Activated CD4-positive, alpha-beta memory T cell treated with anti-CD3 and anti-CD28 coated beads, Interleukin-2, amount 10 ng/mL, durations not matched to agents 7 days and 5 days (primary cell): ENCODE measurements around the gene ARID3B. TPM values are rescaled to one million over a fixed set of nuclear protein-coding genes. Genes with fewer than 3 reads are reported as not detected.

Source experiments
- CTCF ChIA-PET: fragments of 350-600 bp; sonication (Branson Sonifier 250); formaldehyde crosslinking; loops from one replicate; lab custom pipeline; 2021; ENCODE audit warnings: antibody characterized with exemption, inconsistent platforms; lab: Charles Lee
- POLR2A ChIA-PET: fragments of 350-600 bp; sonication (Branson Sonifier 250); formaldehyde crosslinking; loops from one replicate; lab custom pipeline; 2021; ENCODE audit warnings: antibody characterized with exemption; lab: Charles Lee
- DNase-seq: peaks from one replicate; pipeline ENCODE4 v3.0.0-alpha.2; 2020
- H3K27ac Mint-ChIP-seq: one replicate; pipeline ENCODE4 v1.8.0; 2021; ENCODE audit warnings: mild to moderate bottlenecking, mixed read lengths
- H3K27me3 Mint-ChIP-seq: one replicate; pipeline ENCODE4 v1.8.0; 2021; ENCODE audit warnings: mixed read lengths
- H3K36me3 Mint-ChIP-seq: one replicate; pipeline ENCODE4 v1.8.0; 2021; ENCODE audit warnings: low read depth, mixed read lengths
- H3K4me1 Mint-ChIP-seq: one replicate; pipeline ENCODE4 v1.8.0; 2021; ENCODE audit warnings: mixed read lengths
- H3K4me3 Mint-ChIP-seq: one replicate; pipeline ENCODE4 v1.8.0; 2021; ENCODE audit warnings: mild to moderate bottlenecking, mixed read lengths
- H3K9me3 Mint-ChIP-seq: one replicate; pipeline ENCODE4 v1.8.0; 2021; ENCODE audit warnings: mixed read lengths
- total RNA-seq, 2 experiments: library from RNA; stranded (reverse); gene quantifications; one replicate each; pipeline ENCODE4 v1.2.3, GENCODE V29; 2021

The ARID3B gene
- total RNA-seq, 2 experiments from 2014 or later = 49.2 to 52.1 TPM

GRCh38 chr15:74620636-74621545 lies 79.9 kb downstream of the ARID3B start:
- Mint-ChIP-seq H3K27me3 (no peaks in the 10 kb centered on the region), H3K36me3 (peaks cover 95% of the 10 kb centered on the region), H3K4me3 (no peak overlapping the region), H3K9me3 (no peaks in the 10 kb centered on the region), H3K4me1 (peaks cover 61% of the 10 kb centered on the region), H3K27ac (peak overlapping the region; percentile 26)
- CTCF ChIA-PET = interaction anchor here (0.5 to 8.3 kb wide), 18 partner anchors 8 to 326 kb away, joined by 3 to 89 read pairs (median 4); no protein-coding TSS in a partner anchor
- DNase-seq = peak; percentile 82
- POLR2A ChIA-PET = interaction anchor here (0.7 to 1.1 kb wide), 3 partner anchors 9 to 14 kb away, joined by 3 to 4 read pairs (median 3); no protein-coding TSS in a partner anchor

GRCh38 chr15:74621546-74621920 lies 80.5 kb downstream of the ARID3B start:
- POLR2A ChIA-PET = interaction anchor here (0.7 to 1.1 kb wide), 3 partner anchors 9 to 14 kb away, joined by 3 to 4 read pairs (median 3); no protein-coding TSS in a partner anchor
- Mint-ChIP-seq H3K9me3 (no peaks in the 10 kb centered on the region), H3K27ac (no peak overlapping the region), H3K36me3 (peaks cover 98% of the 10 kb centered on the region), H3K4me3 (no peak overlapping the region), H3K4me1 (peaks cover 65% of the 10 kb centered on the region), H3K27me3 (no peaks in the 10 kb centered on the region)
- no peak for DNase-seq
- CTCF ChIA-PET = interaction anchor here (0.5 to 8.3 kb wide), 18 partner anchors 9 to 326 kb away, joined by 3 to 89 read pairs (median 4); no protein-coding TSS in a partner anchor

GRCh38 chr15:74621936-74622335 lies 80.9 kb downstream of the ARID3B start:
- ChIA-PET CTCF (interaction anchor here (0.7 to 8.3 kb wide), 11 partner anchors 9 to 248 kb away, joined by 3 to 89 read pairs (median 4); no protein-coding TSS in a partner anchor), POLR2A (interaction anchor here (1.0 kb wide), 1 partner anchor 35 kb away, joined by 3 read pairs; no protein-coding TSS in a partner anchor)
- DNase-seq = no peak
- Mint-ChIP-seq H3K27ac (no peak overlapping the region), H3K4me3 (no peak overlapping the region), H3K4me1 (peaks cover 65% of the 10 kb centered on the region), H3K27me3 (no peaks in the 10 kb centered on the region), H3K9me3 (no peaks in the 10 kb centered on the region), H3K36me3 (peaks cover 96% of the 10 kb centered on the region)

GRCh38 chr15:74622758-74623157 lies 81.7 kb downstream of the ARID3B start:
- no peak overlapping the region for H3K27ac Mint-ChIP-seq
- POLR2A ChIA-PET = interaction anchor here (1.0 kb wide), 1 partner anchor 34 kb away, joined by 3 read pairs; no protein-coding TSS in a partner anchor
- H3K4me1 Mint-ChIP-seq = peaks cover 65% of the 10 kb centered on the region
- CTCF ChIA-PET = interaction anchor here (1.9 to 8.3 kb wide), 4 partner anchors 10 to 248 kb away, joined by 8 to 89 read pairs (median 9); no protein-coding TSS in a partner anchor
- H3K9me3 Mint-ChIP-seq = no peaks in the 10 kb centered on the region
- peaks cover 96% of the 10 kb centered on the region for H3K36me3 Mint-ChIP-seq
- no peaks in the 10 kb centered on the region for H3K27me3 Mint-ChIP-seq
- H3K4me3 Mint-ChIP-seq = no peak overlapping the region
- no peak for DNase-seq

- Mint-ChIP-seq H3K4me1 (peaks cover 57% of the 10 kb centered on the region), H3K9me3 (no peaks in the 10 kb centered on the region), H3K27ac (no peak overlapping the region), H3K27me3 (no peaks in the 10 kb centered on the region), H3K36me3 (peaks cover 98% of the 10 kb centered on the region), H3K4me3 (no peak overlapping the region)
- ChIA-PET CTCF (interaction anchor here (1.4 to 8.3 kb wide), 3 partner anchors 10 to 249 kb away, joined by 3 to 89 read pairs (median 4); no protein-coding TSS in a partner anchor), POLR2A (interaction anchor here (4.1 kb wide), 1 partner anchor 8 kb away, joined by 31 read pairs; the partner anchor contains the start of gene CLK3)
- DNase-seq = no peak
These were observed 83.1 kb downstream of the ARID3B start for GRCh38 chr15:74624020-74624602.

- peaks cover 87% of the 10 kb centered on the region for H3K36me3 Mint-ChIP-seq
- no peak overlapping the region for H3K4me3 Mint-ChIP-seq
- H3K4me1 Mint-ChIP-seq = peaks cover 45% of the 10 kb centered on the region
- ChIA-PET POLR2A (interaction anchor here (1.2 to 4.1 kb wide), 2 partner anchors 9 to 152 kb away, joined by 3 to 31 read pairs; partner anchors contain the start of gene CLK3), CTCF (interaction anchor here (0.9 to 8.3 kb wide), 5 partner anchors 9 to 325 kb away, joined by 3 to 89 read pairs (median 4); partner anchors contain the start of gene CLK3)
- peak overlapping the region; percentile 21 for H3K27ac Mint-ChIP-seq
- no peaks in the 10 kb centered on the region for H3K9me3 Mint-ChIP-seq
- H3K27me3 Mint-ChIP-seq = no peaks in the 10 kb centered on the region
- DNase-seq = no peak
These were observed 84.7 kb downstream of the ARID3B start for GRCh38 chr15:74625693-74626092.

- peaks cover 40% of the 10 kb centered on the region for H3K4me1 Mint-ChIP-seq
- H3K27ac Mint-ChIP-seq = peak overlapping the region; percentile 73
- no peaks in the 10 kb centered on the region for H3K9me3 Mint-ChIP-seq
- H3K36me3 Mint-ChIP-seq = peaks cover 83% of the 10 kb centered on the region
- H3K4me3 Mint-ChIP-seq = no peak overlapping the region
- CTCF ChIA-PET = interaction anchor here (0.6 to 8.3 kb wide), 5 partner anchors 8 to 145 kb away, joined by 3 to 89 read pairs (median 5); partner anchors contain the start of gene CLK3
- H3K27me3 Mint-ChIP-seq = no peaks in the 10 kb centered on the region
- DNase-seq = no peak
- POLR2A ChIA-PET = interaction anchor here (1.0 to 4.1 kb wide), 2 partner anchors 10 to 86 kb away, joined by 3 to 31 read pairs; partner anchors contain the start of gene CLK3
These were observed 85.3 kb downstream of the ARID3B start for GRCh38 chr15:74626336-74626735.

GRCh38 chr15:74626752-74627692 lies 86.0 kb downstream of the ARID3B start:
- no peak overlapping the region for H3K4me3 Mint-ChIP-seq
- no peak for DNase-seq
- H3K36me3 Mint-ChIP-seq = peaks cover 79% of the 10 kb centered on the region
- CTCF ChIA-PET = interaction anchor here (0.6 to 8.3 kb wide), 5 partner anchors 7 to 144 kb away, joined by 3 to 89 read pairs (median 5); partner anchors contain the start of gene CLK3
- H3K27me3 Mint-ChIP-seq = no peaks in the 10 kb centered on the region
- peak overlapping the region; percentile 73 for H3K27ac Mint-ChIP-seq
- POLR2A ChIA-PET = interaction anchor here (0.6 to 4.1 kb wide), 5 partner anchors 11 to 243 kb away, joined by 3 to 31 read pairs (median 3); partner anchors contain the start of gene CLK3
- H3K4me1 Mint-ChIP-seq = peaks cover 36% of the 10 kb centered on the region
- H3K9me3 Mint-ChIP-seq = no peaks in the 10 kb centered on the region

- Mint-ChIP-seq H3K36me3 (peaks cover 78% of the 10 kb centered on the region), H3K9me3 (no peaks in the 10 kb centered on the region), H3K4me3 (no peak overlapping the region), H3K27ac (peak overlapping the region; percentile 73), H3K27me3 (no peaks in the 10 kb centered on the region), H3K4me1 (peaks cover 32% of the 10 kb centered on the region)
- DNase-seq = no peak
- CTCF ChIA-PET = interaction anchor here (2.0 to 8.3 kb wide), 2 partner anchors 7 to 11 kb away, joined by 9 to 89 read pairs; partner anchors contain the start of gene CLK3
- POLR2A ChIA-PET = interaction anchor here (0.6 to 4.1 kb wide), 4 partner anchors 11 to 244 kb away, joined by 3 to 31 read pairs (median 3); partner anchors contain the start of gene CLK3
These were observed 86.7 kb downstream of the ARID3B start for GRCh38 chr15:74627766-74628165.

- CTCF ChIA-PET = interaction anchor here (8.3 kb wide), 1 partner anchor 6 kb away, joined by 89 read pairs; no protein-coding TSS in a partner anchor
- peak overlapping the region; percentile 44 for H3K27ac Mint-ChIP-seq
- no peaks in the 10 kb centered on the region for H3K27me3 Mint-ChIP-seq
- no peaks in the 10 kb centered on the region for H3K9me3 Mint-ChIP-seq
- POLR2A ChIA-PET = interaction anchor here (1.4 to 4.1 kb wide), 2 partner anchors 12 to 244 kb away, joined by 3 to 31 read pairs; partner anchors contain the start of gene CLK3
- peaks cover 32% of the 10 kb centered on the region for H3K4me1 Mint-ChIP-seq
- H3K4me3 Mint-ChIP-seq = no peak overlapping the region
- H3K36me3 Mint-ChIP-seq = peaks cover 75% of the 10 kb centered on the region
- no peak for DNase-seq
These were observed 87.2 kb downstream of the ARID3B start for GRCh38 chr15:74628199-74628598.

- Mint-ChIP-seq H3K4me3 (no peak overlapping the region), H3K27ac (peak overlapping the region; percentile 0), H3K27me3 (no peaks in the 10 kb centered on the region), H3K4me1 (peaks cover 32% of the 10 kb centered on the region), H3K36me3 (peaks cover 70% of the 10 kb centered on the region), H3K9me3 (no peaks in the 10 kb centered on the region)
- ChIA-PET POLR2A (no interaction called here), CTCF (interaction anchor here (8.3 to 13.8 kb wide), 2 partner anchors 6 to 140 kb away, joined by 89 to 329 read pairs; no protein-coding TSS in a partner anchor)
- no peak for DNase-seq
These were observed 87.9 kb downstream of the ARID3B start for GRCh38 chr15:74628949-74629348.
